CD1c-positive myeloid dendritic cell (primary cell): ENCODE results near the gene CD46.
"Not testable (repeated sequence)": the region's sequence is repeated elsewhere in the genome, so short reads cannot be mapped to it uniquely, and the experiment has no call there.

Source experiments
- DNase-seq: peaks from one replicate; pipeline ENCODE4 v3.0.0-alpha.2; 2016; ENCODE audit errors: extremely low spot score

CD46 gene

GRCh38 chr1:207751463-207751789 is 428 bp upstream of the CD46 start:
- DNase-seq = not testable (repeated sequence)

- peak; percentile 53 for DNase-seq
These were observed 673 bp downstream of the CD46 start for GRCh38 chr1:207752456-207752998.

GRCh38 chr1:207753611-207754010 is 1.8 kb downstream of the CD46 start:
- no peak for DNase-seq

GRCh38 chr1:207754011-207754410 is 2.2 kb downstream of the CD46 start:
- no peak for DNase-seq

GRCh38 chr1:207754974-207755700 is 3.3 kb downstream of the CD46 start:
- DNase-seq = peak; percentile 44

GRCh38 chr1:207755846-207756693 is 4.2 kb downstream of the CD46 start:
- DNase-seq = no peak

- no peak for DNase-seq
These were observed 10.8 kb downstream of the CD46 start for GRCh38 chr1:207762622-207763021.

GRCh38 chr1:207763091-207763490 is 11.2 kb downstream of the CD46 start:
- DNase-seq = no peak

GRCh38 chr1:207763972-207764371 is 12.1 kb downstream of the CD46 start:
- no peak for DNase-seq

- DNase-seq = no peak
These were observed 14.7 kb downstream of the CD46 start for GRCh38 chr1:207766569-207766968.

- DNase-seq = not testable (repeated sequence)
These were observed 18.7 kb downstream of the CD46 start for GRCh38 chr1:207770514-207770913.

GRCh38 chr1:207776045-207776444 is 24.2 kb downstream of the CD46 start:
- DNase-seq = not testable (repeated sequence)

- not testable (repeated sequence) for DNase-seq
These were observed 25.6 kb downstream of the CD46 start for GRCh38 chr1:207777412-207777811.

GRCh38 chr1:207779008-207779407 is 27.2 kb downstream of the CD46 start:
- no peak for DNase-seq

- no peak for DNase-seq
These were observed 29.5 kb downstream of the CD46 start for GRCh38 chr1:207781312-207781711.

- no peak for DNase-seq
These were observed 35.9 kb downstream of the CD46 start for GRCh38 chr1:207787776-207788175.

GRCh38 chr1:207789386-207789785 is 37.5 kb downstream of the CD46 start:
- DNase-seq = no peak

- DNase-seq = no peak
These were observed 38.2 kb downstream of the CD46 start for GRCh38 chr1:207789792-207790787.

- no peak for DNase-seq
These were observed 39.4 kb downstream of the CD46 start for GRCh38 chr1:207791290-207791689.

GRCh38 chr1:207793327-207793726 is 41.5 kb downstream of the CD46 start:
- no peak for DNase-seq

GRCh38 chr1:207794861-207795260 is 43.0 kb downstream of the CD46 start:
- DNase-seq = no peak
